Fibroblast of the aortic adventitia (primary cell): ENCODE results near the gene DNAI2. TPM values are rescaled to one million over a fixed set of nuclear protein-coding genes. Genes with fewer than 3 reads are reported as not detected.
"Not testable (repeated sequence)": the region's sequence is repeated elsewhere in the genome, so short reads cannot be mapped to it uniquely, and the experiment has no call there.

Experiments used
- DNase-seq: peaks from one replicate; pipeline ENCODE4 v3.0.0-alpha.2; 2010; ENCODE audit warnings: low read depth
- H3K4me3 ChIP-seq: 2 replicates; pipeline ENCODE4 v1.5.1; 2011; ENCODE audit warnings: low read depth, mild to moderate bottlenecking, control low read depth, low read length, moderate library complexity
- total RNA-seq: library from RNA; depleted of rRNA; stranded (reverse); fragments of >200 nt; gene quantifications from 2 replicates; pipeline ENCODE4 v1.2.3, GENCODE V29; 2012; ENCODE audit warnings: low replicate concordance
- TF ChIP-seq, protein P1 (sequence below): IDR thresholded peaks from 2 replicates; pipeline ENCODE4 v1.5.1; 2011; ENCODE audit warnings: mild to moderate bottlenecking, low read length, control low read depth, inconsistent platforms; ENCODE audit not compliant: insufficient read depth

The DNAI2 gene
- total RNA-seq, 1 donor = not detected

DNA sequence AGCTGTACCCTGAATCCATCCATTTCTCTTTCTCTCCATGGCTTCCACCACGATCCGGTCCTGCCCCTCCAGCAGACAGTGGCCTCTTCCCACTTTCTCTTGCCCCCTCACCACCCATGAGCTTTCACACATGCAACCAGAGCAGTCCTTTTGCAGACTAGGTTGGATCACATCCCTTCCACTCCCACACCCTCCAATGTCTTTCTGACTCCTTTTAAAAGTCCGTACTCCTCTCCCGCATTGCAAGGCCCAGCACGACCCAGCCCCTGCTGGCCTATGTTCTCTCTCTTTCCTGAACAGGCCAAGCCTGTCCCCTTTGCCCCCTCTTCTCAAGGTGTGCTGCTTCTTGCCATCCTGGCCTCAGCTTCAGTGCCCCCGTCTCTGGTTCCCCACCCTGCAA, 22.5 kb upstream of the DNAI2 start:
- TF ChIP-seq, protein P1, sequence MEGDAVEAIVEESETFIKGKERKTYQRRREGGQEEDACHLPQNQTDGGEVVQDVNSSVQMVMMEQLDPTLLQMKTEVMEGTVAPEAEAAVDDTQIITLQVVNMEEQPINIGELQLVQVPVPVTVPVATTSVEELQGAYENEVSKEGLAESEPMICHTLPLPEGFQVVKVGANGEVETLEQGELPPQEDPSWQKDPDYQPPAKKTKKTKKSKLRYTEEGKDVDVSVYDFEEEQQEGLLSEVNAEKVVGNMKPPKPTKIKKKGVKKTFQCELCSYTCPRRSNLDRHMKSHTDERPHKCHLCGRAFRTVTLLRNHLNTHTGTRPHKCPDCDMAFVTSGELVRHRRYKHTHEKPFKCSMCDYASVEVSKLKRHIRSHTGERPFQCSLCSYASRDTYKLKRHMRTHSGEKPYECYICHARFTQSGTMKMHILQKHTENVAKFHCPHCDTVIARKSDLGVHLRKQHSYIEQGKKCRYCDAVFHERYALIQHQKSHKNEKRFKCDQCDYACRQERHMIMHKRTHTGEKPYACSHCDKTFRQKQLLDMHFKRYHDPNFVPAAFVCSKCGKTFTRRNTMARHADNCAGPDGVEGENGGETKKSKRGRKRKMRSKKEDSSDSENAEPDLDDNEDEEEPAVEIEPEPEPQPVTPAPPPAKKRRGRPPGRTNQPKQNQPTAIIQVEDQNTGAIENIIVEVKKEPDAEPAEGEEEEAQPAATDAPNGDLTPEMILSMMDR = no peak
- no peak for DNase-seq
- no peak overlapping the region for H3K4me3 ChIP-seq

DNA sequence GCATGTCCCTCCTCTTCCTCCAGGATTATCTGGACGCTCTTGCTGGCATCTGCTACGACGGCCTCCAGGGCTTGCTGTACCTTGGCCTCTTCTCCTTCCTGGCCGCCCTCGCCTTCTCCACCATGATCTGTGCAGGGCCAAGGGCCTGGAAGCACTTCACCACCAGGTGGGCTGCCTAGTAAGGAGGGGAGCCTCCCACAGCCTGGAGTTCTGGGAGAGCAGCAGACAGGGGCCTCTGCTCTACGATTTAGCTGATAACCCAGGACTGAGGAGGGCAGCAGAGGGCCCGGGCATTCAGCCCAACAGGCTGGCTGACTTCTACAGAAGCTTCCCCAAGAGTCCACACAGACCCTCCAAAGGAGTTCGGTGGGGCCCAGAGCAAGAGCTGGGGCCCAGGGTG, 21.8 kb upstream of the DNAI2 start:
- DNase-seq = no peak
- TF ChIP-seq, protein P1 = no peak
- H3K4me3 ChIP-seq = no peak overlapping the region

DNA sequence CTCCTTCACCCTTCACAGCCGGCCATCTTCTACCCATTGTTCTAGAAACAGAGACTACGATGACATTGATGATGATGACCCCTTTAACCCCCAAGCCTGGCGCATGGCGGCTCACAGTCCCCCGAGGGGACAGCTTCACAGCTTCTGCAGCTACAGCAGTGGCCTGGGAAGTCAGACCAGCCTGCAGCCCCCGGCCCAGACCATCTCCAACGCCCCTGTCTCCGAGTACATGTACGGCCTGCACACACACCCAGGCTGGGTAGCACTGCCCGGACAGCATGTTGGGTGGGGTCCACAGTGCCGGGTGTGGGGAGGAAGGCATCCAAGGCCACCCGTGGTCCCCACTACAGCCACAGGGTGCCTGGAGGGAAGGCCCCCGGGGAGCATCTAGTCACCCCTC, 21.0 kb upstream of the DNAI2 start:
- DNase-seq = no peak

DNA sequence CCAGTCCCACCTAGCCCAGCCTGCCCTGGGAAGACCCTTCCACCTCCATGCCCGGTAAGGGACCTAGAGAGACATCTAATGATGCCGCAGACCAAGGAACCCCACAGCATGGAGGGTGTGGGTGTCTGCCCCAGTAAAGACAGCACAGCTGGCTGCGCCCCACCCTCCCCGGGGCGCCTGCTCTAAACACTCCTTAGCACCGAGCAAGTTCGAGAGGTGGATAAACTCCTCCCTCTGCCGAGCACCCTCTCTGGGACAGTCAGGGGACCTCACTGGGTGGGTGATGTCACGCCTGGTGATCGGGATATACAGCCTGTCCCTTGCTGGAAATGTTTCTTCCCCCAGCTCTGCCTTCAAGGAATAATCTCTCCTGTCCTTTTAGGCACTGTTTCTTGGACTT, 16.7 kb upstream of the DNAI2 start:
- no peak overlapping the region for H3K4me3 ChIP-seq
- DNase-seq = no peak
- TF ChIP-seq, protein P1 = no peak

More for the DNA sequence above, 21.0 kb upstream of the DNAI2 start:
- TF ChIP-seq, protein P1 = no peak
- no peak overlapping the region for H3K4me3 ChIP-seq

DNA sequence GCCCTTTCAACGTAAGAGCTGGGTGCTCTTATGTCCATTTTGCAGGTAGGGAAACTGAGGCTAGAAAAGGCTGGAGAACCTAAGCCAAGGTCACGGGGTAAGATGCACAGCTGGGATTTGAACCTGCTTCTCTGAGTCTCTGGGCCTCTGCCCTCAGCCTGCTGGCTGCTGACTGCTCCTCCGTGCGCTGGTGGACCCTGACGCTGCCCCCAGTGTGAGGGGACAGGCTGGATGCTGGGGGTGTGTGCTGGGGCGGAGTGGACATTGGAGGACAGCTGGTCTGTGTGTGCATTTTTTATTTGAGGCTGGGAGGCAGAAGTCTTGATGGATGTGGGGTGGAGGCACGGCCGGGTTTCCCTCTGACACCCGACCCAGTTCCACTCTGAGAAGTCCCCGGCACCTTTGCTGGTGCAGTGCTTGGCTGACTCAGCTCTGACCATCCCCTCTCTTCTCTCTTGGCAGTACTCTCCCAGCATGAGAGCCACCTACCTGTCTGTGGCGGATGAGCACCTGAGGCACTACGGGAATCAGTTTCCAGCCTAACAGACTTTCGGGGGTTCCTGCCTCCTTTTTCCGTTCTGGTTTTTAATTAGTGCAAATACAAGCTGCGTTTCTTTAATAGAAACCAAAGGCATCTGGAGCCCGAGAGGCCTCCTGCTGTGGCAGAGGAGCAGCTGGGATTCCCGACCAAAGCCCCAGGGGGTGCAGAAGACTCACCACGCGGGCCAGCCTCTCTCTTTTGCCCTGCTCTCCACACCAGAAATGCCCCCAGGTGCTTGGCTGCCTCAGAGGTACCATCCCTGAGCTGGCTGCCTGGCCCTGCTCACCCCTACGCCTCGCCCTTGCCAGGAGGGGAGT, 14.1 kb upstream of the DNAI2 start:
- TF ChIP-seq, protein P1 = no peak
- H3K4me3 ChIP-seq = no peak overlapping the region
- no peak for DNase-seq

DNA sequence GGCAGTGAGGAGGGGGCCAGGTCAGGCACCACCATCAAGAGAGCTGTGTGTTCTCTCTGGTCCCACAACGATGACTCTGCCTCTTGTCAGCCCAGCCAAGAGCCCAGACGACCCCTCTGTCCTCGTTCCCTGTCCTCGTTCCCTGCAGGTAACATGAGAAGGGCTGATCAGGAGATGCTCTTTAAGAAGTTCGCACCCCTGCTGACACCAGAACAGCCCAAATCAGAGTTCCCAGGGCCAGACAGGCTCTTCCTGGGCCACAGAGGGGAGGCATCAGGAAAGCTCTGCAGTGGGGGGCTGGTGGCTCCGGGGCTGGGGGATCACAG, 13.5 kb upstream of the DNAI2 start:
- TF ChIP-seq, protein P1 = no peak
- H3K4me3 ChIP-seq = no peak overlapping the region
- DNase-seq = no peak

DNA sequence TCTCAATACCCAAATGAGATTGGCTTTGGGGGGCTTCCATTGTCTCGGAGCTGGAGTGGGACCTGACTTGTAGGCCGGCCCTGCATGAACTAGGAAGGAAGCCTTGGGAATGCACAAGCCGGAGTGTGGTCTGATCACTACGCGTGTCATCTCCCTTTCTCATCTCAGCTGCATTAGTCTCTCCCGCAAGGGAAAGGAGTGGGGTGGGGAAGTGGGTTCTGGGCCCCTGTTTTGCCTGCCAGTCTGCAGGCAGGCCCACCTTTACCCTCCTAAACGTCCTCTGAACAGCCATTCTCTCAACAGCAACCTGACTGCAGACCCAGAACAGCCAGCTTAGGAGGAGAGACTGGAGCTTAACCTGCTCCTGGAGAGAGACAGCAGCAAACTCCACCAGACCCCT, 11.4 kb upstream of the DNAI2 start:
- no peak for DNase-seq
- TF ChIP-seq, protein P1 = no peak

DNA sequence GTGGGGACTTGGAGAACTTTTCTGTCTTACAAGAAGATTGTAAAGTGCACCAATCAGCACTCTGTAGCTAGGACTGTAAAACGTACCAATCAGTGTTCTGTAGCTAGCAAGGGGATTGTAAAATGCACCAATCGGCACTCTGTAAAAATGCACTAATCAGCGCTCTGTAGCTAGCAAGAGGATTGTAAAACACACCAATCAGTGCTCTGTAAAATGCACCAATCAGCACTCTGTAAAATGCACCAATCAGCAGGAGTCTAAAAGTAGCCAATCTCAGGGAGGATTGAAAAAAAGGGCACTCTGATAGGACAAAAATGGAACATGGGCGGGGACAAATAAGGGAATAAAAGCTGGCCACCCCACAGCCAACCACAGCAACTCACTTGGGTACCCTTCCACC, 7.0 kb upstream of the DNAI2 start:
- DNase-seq, H3K4me3 ChIP-seq: not testable (repeated sequence)

More for the DNA sequence above, 11.4 kb upstream of the DNAI2 start:
- H3K4me3 ChIP-seq = no peak overlapping the region
